GM08714 (cell line): ENCODE data around the gene IL1B.

Experiments used
- H3K4me3 ChIP-seq: fragments of 200-500 bp; sonication (Bioruptor generic); 2 replicates; pipeline ENCODE4 v1.5.1; 2014; ENCODE audit warnings: mild to moderate bottlenecking, low read length, inconsistent platforms
- ZNF274 ChIP-seq: IDR thresholded peaks from 2 replicates; pipeline ENCODE4 v1.6.1; 2012; ENCODE audit warnings: mild to moderate bottlenecking, low read depth, low read length

The IL1B gene

GRCh38 chr2:112836695-112837117, at the start of gene IL1B:
Gene IL1B (minus strand): TSS chr2:112836779. CDS start chr2:112836229, 550 bp downstream.
- H3K4me3 ChIP-seq = no peak within 1 kb of the TSS; the same call in 1 of the 2 replicates
- TF ChIP-seq ZNF274 = no peak

GRCh38 chr2:112886291-112886690, 49.7 kb upstream of the IL1B start:
- TF ChIP-seq ZNF274 = no peak
- no peak overlapping the region for H3K4me3 ChIP-seq

GRCh38 chr2:112885506-112885902, 48.9 kb upstream of the IL1B start:
- H3K4me3 ChIP-seq = no peak overlapping the region
- no peak for TF ChIP-seq ZNF274

- no peak overlapping the region for H3K4me3 ChIP-seq
- no peak for TF ChIP-seq ZNF274
Observed at GRCh38 chr2:112884869-112885505, 48.4 kb upstream of the IL1B start.

- TF ChIP-seq ZNF274 = no peak
- no peak overlapping the region for H3K4me3 ChIP-seq
Observed at GRCh38 chr2:112883669-112884068, 47.1 kb upstream of the IL1B start.

GRCh38 chr2:112881217-112881985, 44.8 kb upstream of the IL1B start:
- TF ChIP-seq ZNF274 = no peak
- no peak overlapping the region for H3K4me3 ChIP-seq

- H3K4me3 ChIP-seq = no peak overlapping the region; the same call in 1 of the 2 replicates
- TF ChIP-seq ZNF274 = no peak
Observed at GRCh38 chr2:112880696-112881095, 44.1 kb upstream of the IL1B start.

- no peak for TF ChIP-seq ZNF274
- no peak overlapping the region; the same call in 1 of the 2 replicates for H3K4me3 ChIP-seq
Observed at GRCh38 chr2:112880091-112880531, 43.5 kb upstream of the IL1B start.

GRCh38 chr2:112879491-112880041, 43.0 kb upstream of the IL1B start:
- no peak overlapping the region for H3K4me3 ChIP-seq
- no peak for TF ChIP-seq ZNF274

GRCh38 chr2:112877423-112877822, 40.8 kb upstream of the IL1B start:
- H3K4me3 ChIP-seq = no peak overlapping the region
- no peak for TF ChIP-seq ZNF274

- no peak for TF ChIP-seq ZNF274
- no peak overlapping the region for H3K4me3 ChIP-seq
Observed at GRCh38 chr2:112876971-112877361, 40.4 kb upstream of the IL1B start.

GRCh38 chr2:112876257-112876970, 39.8 kb upstream of the IL1B start:
- TF ChIP-seq ZNF274 = no peak
- H3K4me3 ChIP-seq = no peak overlapping the region

GRCh38 chr2:112870841-112871835, 34.6 kb upstream of the IL1B start:
- no peak overlapping the region for H3K4me3 ChIP-seq
- TF ChIP-seq ZNF274 = no peak

GRCh38 chr2:112869258-112869842, 32.8 kb upstream of the IL1B start:
- TF ChIP-seq ZNF274 = no peak
- no peak overlapping the region for H3K4me3 ChIP-seq
